Neural progenitor cell (in vitro differentiated cells): Measurements from ENCODE around the gene COL25A1. TPM values are rescaled to one million over a fixed set of nuclear protein-coding genes. Genes with fewer than 3 reads are reported as not detected.

Experiments
- DNase-seq: peaks from one replicate; pipeline ENCODE4 v3.0.0-alpha.2; 2016; ENCODE audit warnings: low spot score
- H2AFZ ChIP-seq: fragments of 200-600 bp; sonication (generic); replicated peaks from 2 replicates; pipeline ENCODE4 v1.6.1; 2016; ENCODE audit warnings: antibody characterized with exemption
- H3F3A ChIP-seq: fragments of 200-600 bp; sonication (generic); 2 replicates; pipeline ENCODE4 v1.6.1; 2016; ENCODE audit warnings: antibody characterized with exemption, low read depth
- H3K27ac ChIP-seq: fragments of 200-600 bp; sonication (generic); 2 replicates; pipeline ENCODE4 v1.5.1; 2016; ENCODE audit warnings: mild to moderate bottlenecking
- H3K27me3 ChIP-seq: fragments of 200-600 bp; sonication (generic); 2 replicates; pipeline ENCODE4 v1.6.1; 2016; ENCODE audit warnings: mild to moderate bottlenecking, moderate library complexity
- H3K36me3 ChIP-seq: fragments of 200-600 bp; sonication (generic); 2 replicates; pipeline ENCODE4 v1.5.1; 2016
- H3K4me1 ChIP-seq: fragments of 200-600 bp; sonication (generic); 2 replicates; pipeline ENCODE4 v1.6.1; 2016; ENCODE audit warnings: mixed run types
- H3K4me2 ChIP-seq: fragments of 200-600 bp; sonication (generic); 2 replicates; pipeline ENCODE4 v1.6.1; 2016
- H3K4me3 ChIP-seq: fragments of 200-600 bp; sonication (generic); 2 replicates; pipeline ENCODE4 v1.5.1; 2016
- H3K79me2 ChIP-seq: fragments of 200-600 bp; sonication (generic); 2 replicates; pipeline ENCODE4 v1.6.1; 2016; ENCODE audit warnings: low read depth
- H3K9ac ChIP-seq: fragments of 200-600 bp; sonication (generic); 2 replicates; pipeline ENCODE4 v1.6.1; 2016
- H3K9me3 ChIP-seq: fragments of 200-600 bp; sonication (generic); 2 replicates; pipeline ENCODE4 v1.5.1; 2016; ENCODE audit warnings: low read depth
- H4K20me1 ChIP-seq: fragments of 200-600 bp; sonication (generic); 2 replicates; pipeline ENCODE4 v1.6.1; 2016; ENCODE audit warnings: low read depth
- H3K27ac Mint-ChIP-seq: 3 replicates; pipeline ENCODE4 v1.8.0; 2021; ENCODE audit warnings: mixed read lengths
- H3K27me3 Mint-ChIP-seq: 2 replicates; pipeline ENCODE4 v1.8.0; 2022; ENCODE audit warnings: low read depth, mild to moderate bottlenecking, inconsistent platforms, moderate library complexity, mixed read lengths; ENCODE audit not compliant: insufficient read depth
- H3K36me3 Mint-ChIP-seq: 3 replicates; pipeline ENCODE4 v1.8.0; 2021; ENCODE audit warnings: mixed read lengths
- H3K4me1 Mint-ChIP-seq: 3 replicates; pipeline ENCODE4 v1.8.0; 2021; ENCODE audit warnings: mixed read lengths
- H3K4me3 Mint-ChIP-seq: 3 replicates; pipeline ENCODE4 v1.8.0; 2021; ENCODE audit warnings: mild to moderate bottlenecking, moderate library complexity, mixed read lengths
- H3K9me3 Mint-ChIP-seq: 3 replicates; pipeline ENCODE4 v1.8.0; 2020; ENCODE audit warnings: mixed read lengths
- CTCF ChIP-seq: fragments of 200-600 bp; sonication (generic); IDR thresholded peaks from 2 replicates; pipeline ENCODE4 v1.5.1; 2017; ENCODE audit warnings: antibody characterized with exemption, mild to moderate bottlenecking
- EZH2 ChIP-seq: fragments of 200-600 bp; sonication (generic); IDR thresholded peaks from 2 replicates; pipeline ENCODE4 v1.6.1; 2017; ENCODE audit warnings: antibody characterized with exemption, mild to moderate bottlenecking, moderate library complexity
- EZH2phosphoT487 ChIP-seq: fragments of 200-600 bp; sonication (generic); IDR thresholded peaks from 2 replicates; pipeline ENCODE4 v1.6.1; 2017; ENCODE audit warnings: antibody characterized with exemption
- total RNA-seq: library from RNA; depleted of rRNA; stranded (reverse); fragments of >200 nt; gene quantifications from 2 replicates; pipeline ENCODE4 v1.2.3, GENCODE V29; 2015; ENCODE audit warnings: low replicate concordance

Gene COL25A1
- total RNA-seq, 1 donor from 2014 or later, result 1.3 TPM

GRCh38 chr4:109235683-109236082, 66.8 kb downstream of the COL25A1 start:
- peaks cover 7% of the 10 kb centered on the region for H3K9me3 Mint-ChIP-seq

GRCh38 chr4:109234596-109234995, 67.9 kb downstream of the COL25A1 start:
- Histone ChIP-seq H3F3A (no peaks in the 10 kb centered on the region), H3K27me3 (no peaks in the 10 kb centered on the region), H3K4me3 (no peak overlapping the region), H3K27ac (no peak overlapping the region), H3K4me1 (no peaks in the 10 kb centered on the region), H4K20me1 (no peaks in the 10 kb centered on the region), H3K79me2 (no peaks in the 10 kb centered on the region), H3K36me3 (no peaks in the 10 kb centered on the region), H3K4me2 (no peak overlapping the region), H2AFZ (peak overlapping the region; percentile 71), H3K9ac (no peak overlapping the region), H3K9me3 (no peaks in the 10 kb centered on the region)
- no peak overlapping the region for H3K4me3 Mint-ChIP-seq
- H3K36me3 Mint-ChIP-seq, result no peaks in the 10 kb centered on the region
- DNase-seq, result no peak
- H3K4me1 Mint-ChIP-seq, result no peaks in the 10 kb centered on the region
- TF ChIP-seq EZH2phosphoT487 (no peak), EZH2 (no peak), CTCF (no peak)
- H3K27me3 Mint-ChIP-seq, result no peaks in the 10 kb centered on the region
- H3K9me3 Mint-ChIP-seq, result peaks cover 7% of the 10 kb centered on the region
- H3K27ac Mint-ChIP-seq, result no peak overlapping the region

More at GRCh38 chr4:109235683-109236082, 66.8 kb downstream of the COL25A1 start:
- H3K27ac ChIP-seq, result no peak overlapping the region
- no peak overlapping the region for H3K4me3 ChIP-seq
- no peaks in the 10 kb centered on the region for H3K9me3 ChIP-seq
- H3K36me3 Mint-ChIP-seq, result no peaks in the 10 kb centered on the region
- no peak overlapping the region for H2AFZ ChIP-seq
- no peak overlapping the region for H3K4me3 Mint-ChIP-seq
- no peak for DNase-seq
- H3K36me3 ChIP-seq, result no peaks in the 10 kb centered on the region
- H3K27ac Mint-ChIP-seq, result no peak overlapping the region
- H3K4me1 ChIP-seq, result no peaks in the 10 kb centered on the region
- no peaks in the 10 kb centered on the region for H3K4me1 Mint-ChIP-seq
- H3K9ac ChIP-seq, result no peak overlapping the region
- no peak for TF ChIP-seq EZH2phosphoT487
- no peak for TF ChIP-seq EZH2
- TF ChIP-seq CTCF, result no peak
- H4K20me1 ChIP-seq, result no peaks in the 10 kb centered on the region
- H3K27me3 Mint-ChIP-seq, result no peaks in the 10 kb centered on the region
- H3F3A ChIP-seq, result no peaks in the 10 kb centered on the region
- no peaks in the 10 kb centered on the region for H3K27me3 ChIP-seq
- H3K79me2 ChIP-seq, result no peaks in the 10 kb centered on the region
- H3K4me2 ChIP-seq, result no peak overlapping the region

- Histone ChIP-seq H3K9me3 (no peaks in the 10 kb centered on the region), H3F3A (no peaks in the 10 kb centered on the region), H3K4me2 (no peak overlapping the region), H2AFZ (no peak overlapping the region), H3K79me2 (no peaks in the 10 kb centered on the region), H3K27me3 (no peaks in the 10 kb centered on the region), H3K36me3 (no peaks in the 10 kb centered on the region), H3K9ac (no peak overlapping the region), H4K20me1 (no peaks in the 10 kb centered on the region), H3K27ac (no peak overlapping the region), H3K4me1 (no peaks in the 10 kb centered on the region), H3K4me3 (no peak overlapping the region)
- Mint-ChIP-seq H3K9me3 (peaks cover 7% of the 10 kb centered on the region), H3K4me3 (no peak overlapping the region), H3K36me3 (no peaks in the 10 kb centered on the region), H3K27me3 (no peaks in the 10 kb centered on the region), H3K27ac (no peak overlapping the region), H3K4me1 (no peaks in the 10 kb centered on the region)
- DNase-seq, result no peak
- TF ChIP-seq EZH2 (no peak), EZH2phosphoT487 (no peak), CTCF (no peak)
Measured at GRCh38 chr4:109233570-109233969, 68.9 kb downstream of the COL25A1 start.
